Body of pancreas (tissue), 4 donors: ENCODE data around the gene LIMD2.

Experiments
- CTCF ChIP-seq, 7 experiments: fragments of 450-650 bp in 4 of 7; fragments of 200-600 bp in 3 of 7; sonication (generic) in 3 of 7; IDR thresholded peaks; one replicate each; pipeline ENCODE4 v1.5.1; 2016 to 2019; ENCODE audit warnings: antibody characterized with exemption in 7 of 7
- POLR2A ChIP-seq, 3 donors: fragments of 450-650 bp; IDR thresholded peaks; one replicate each; pipeline ENCODE4 v1.6.1; 2016; ENCODE audit warnings: antibody characterized with exemption in 3 of 3, mild to moderate bottlenecking in 2 of 3

DNA sequence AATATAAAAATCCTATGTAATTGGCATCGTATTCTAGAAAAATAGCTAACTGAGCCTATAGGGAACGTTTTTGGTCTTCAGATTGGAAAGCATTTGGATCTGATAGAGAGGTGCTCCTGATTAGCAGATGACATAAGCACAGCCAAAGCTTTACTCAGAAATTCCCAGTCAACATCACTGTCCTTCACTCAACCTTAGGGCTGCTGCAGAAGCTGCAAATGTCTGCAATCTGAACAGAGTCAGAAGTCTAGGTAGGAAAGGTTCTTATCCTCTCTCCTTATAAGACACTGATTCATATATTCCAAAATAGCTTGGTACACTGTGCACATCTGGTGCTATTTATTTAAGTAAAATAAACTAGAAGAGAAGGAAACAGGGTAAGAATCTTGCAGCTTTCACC, 22.5 kb upstream of the LIMD2 start:
- TF ChIP-seq CTCF (IDR thresholded peaks at IDR 0.05), result no peak
- TF ChIP-seq POLR2A (IDR thresholded peaks at IDR 0.05), result no peak
